ENCODE measurements around the gene SMAD6. TPM values are rescaled to one million over a fixed set of nuclear protein-coding genes. Genes with fewer than 3 reads are reported as not detected.
"Not testable (repeated sequence)": the region's sequence is repeated elsewhere in the genome, so short reads cannot be mapped to it uniquely, and the experiment has no call there.

The SMAD6 gene
- total and polyA plus RNA-seq, 9 of the 15 experiments (the other 6 are each of a cell fraction or from before 2014, with no cell fraction given), result 0.10 to 15.5 (median 3.7) TPM

- ChIA-PET CTCF (ENCODE audit: low intra/inter-chr PET ratio) (interaction anchor here (0.7 kb wide), 1 partner anchor 27 kb away, joined by 4 read pairs; no protein-coding TSS in a partner anchor), POLR2A (interaction anchor here (0.6 kb wide), 1 partner anchor 465 kb away, joined by 4 read pairs; no protein-coding TSS in a partner anchor)
- intact Hi-C loops (cut with micrococcal nuclease); H3K79me2 ChIP-seq (ENCODE audit: control insufficient read depth, insufficient read depth, low read length); H3K27ac ChIP-seq (ENCODE audit: extremely low read depth, low read depth, low read length); H3K4me3 ChIP-seq; H2AFZ ChIP-seq (ENCODE audit: low read depth, low read length); H4K20me1 ChIP-seq (replicated peaks; ENCODE audit: control insufficient read depth, insufficient read depth, low read length); H3K9me1 ChIP-seq (ENCODE audit: control insufficient read depth, insufficient read depth, low read length); BruUV-seq (replicated peaks); H3K4me2 ChIP-seq (ENCODE audit: insufficient read depth, low read length); H3K9ac ChIP-seq (ENCODE audit: insufficient read depth in 1 of 2, low read depth in 2 of 2, low read length in 2 of 2); DNase-seq (ENCODE audit: extremely low read depth in 1 of 4, low spot score in 3 of 4); H3K9me3 ChIP-seq (replicated peaks; ENCODE audit: control insufficient read depth, insufficient read depth, low read depth, low read length); ATAC-seq; FAIRE-seq; H3K27me3 ChIP-seq (ENCODE audit: control insufficient read depth in 2 of 2, insufficient read depth in 2 of 2, low read length in 2 of 2); in situ Hi-C loops (cut with MboI): not testable (repeated sequence)
- H3K4me1 ChIP-seq (replicated peaks in 1 of 2; ENCODE audit: control insufficient read depth in 2 of 2, insufficient read depth in 2 of 2, low read length in 2 of 2), result peaks cover 8 to 13% of the 10 kb centered on the region in 2 experiments; a peak in 4 of 5 replicates
- peaks cover 52% of the 10 kb centered on the region for H3K36me3 ChIP-seq (ENCODE audit: control insufficient read depth, insufficient read depth, low read length)
- 85% methylated on average over 5 of the region's 7 CpGs for WGBS (ENCODE audit: insufficient coverage, low coverage, missing lambda C conversion rate)
- TF ChIP-seq KDM1A (IDR thresholded peaks at IDR 0.05) (0 out of 4 replicates have a peak, but pooled peaks of 1 of the 2 experiments have one; percentile 9), ZNF146 (CRISPR knock-in tag; IDR thresholded peaks at IDR 0.05; ENCODE audit: unreplicated experiment) (peak; percentile 83)
Measured at GRCh38 chr15:66690912-66691311, 11.1 kb upstream of the SMAD6 start.

DNA sequence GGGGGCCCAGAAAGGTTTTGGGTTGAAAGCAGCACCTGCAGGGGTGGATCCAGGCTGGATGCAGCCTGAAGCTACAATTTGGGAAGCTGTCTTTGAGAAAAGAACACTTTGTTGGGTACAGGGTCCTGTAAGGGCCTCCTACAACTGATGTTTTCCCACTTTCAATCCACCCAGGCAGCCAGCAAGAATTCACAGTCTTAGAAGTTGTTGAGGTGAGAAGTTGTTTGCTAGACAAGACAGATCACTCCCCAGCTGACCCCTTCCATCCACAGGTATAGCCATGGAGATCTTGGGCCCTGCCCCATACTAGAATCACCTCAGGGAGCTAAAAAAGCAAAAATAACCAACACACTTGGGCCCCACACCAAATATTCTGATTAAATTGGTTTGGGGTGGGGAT, 10.3 kb upstream of the SMAD6 start:
- H2AFZ ChIP-seq (ENCODE audit: low read depth, low read length), result no peak overlapping the region
- no peak overlapping the region; a peak in 1 of 4 replicates for H3K9ac ChIP-seq (ENCODE audit: insufficient read depth in 1 of 2, low read depth in 2 of 2, low read length in 2 of 2)
- H3K9me3 ChIP-seq (replicated peaks; ENCODE audit: control insufficient read depth, insufficient read depth, low read depth, low read length), result no peaks in the 10 kb centered on the region
- intact Hi-C loops (cut with micrococcal nuclease), result no loop called here
- ChIA-PET POLR2A (interaction anchor here (0.6 to 1.3 kb wide), 5 partner anchors 12 to 466 kb away, joined by 3 to 7 read pairs (median 4); no protein-coding TSS in a partner anchor), CTCF (ENCODE audit: low intra/inter-chr PET ratio) (no interaction called here)
- peaks cover 44% of the 10 kb centered on the region for H3K36me3 ChIP-seq (ENCODE audit: control insufficient read depth, insufficient read depth, low read length)
- FAIRE-seq, result no peak
- H3K9me1 ChIP-seq (ENCODE audit: control insufficient read depth, insufficient read depth, low read length), result no peaks in the 10 kb centered on the region
- H3K79me2 ChIP-seq (ENCODE audit: control insufficient read depth, insufficient read depth, low read length), result peaks cover 7% of the 10 kb centered on the region; the same call in 1 of the 3 replicates
- no peaks in the 10 kb centered on the region for H4K20me1 ChIP-seq (replicated peaks; ENCODE audit: control insufficient read depth, insufficient read depth, low read length)
- no peak overlapping the region for H3K27ac ChIP-seq (ENCODE audit: extremely low read depth, low read depth, low read length)
- no peaks in the 10 kb centered on the region for H3K27me3 ChIP-seq (ENCODE audit: control insufficient read depth in 2 of 2, insufficient read depth in 2 of 2, low read length in 2 of 2)
- no peak overlapping the region for H3K4me2 ChIP-seq (ENCODE audit: insufficient read depth, low read length)
- no peak overlapping the region for H3K4me3 ChIP-seq
- H3K4me1 ChIP-seq (replicated peaks in 1 of 2; ENCODE audit: control insufficient read depth in 2 of 2, insufficient read depth in 2 of 2, low read length in 2 of 2), result peaks cover 8 to 13% of the 10 kb centered on the region in 2 experiments; a peak in 4 of 5 replicates
- ATAC-seq, result no peak
- DNase-seq (ENCODE audit: extremely low read depth in 1 of 4, low spot score in 3 of 4), result no peak
- in situ Hi-C loops (cut with MboI), result no loop called here
- BruUV-seq (replicated peaks), result no TSS peak
- TF ChIP-seq ETS1 (conservative IDR thresholded peaks at IDR 0.05; ENCODE audit: control insufficient read depth, low read depth, low read length) (no peak), HOXB6 (CRISPR knock-in tag; IDR thresholded peaks at IDR 0.05; ENCODE audit: borderline replicate concordance) (no peak), TFAM (CRISPR knock-in tag; conservative IDR thresholded peaks at IDR 0.05) (no peak), TCF7 (IDR thresholded peaks at IDR 0.05; ENCODE audit: borderline replicate concordance) (no peak), TBL1XR1 (IDR thresholded peaks at IDR 0.05; ENCODE audit: low read length in 2 of 2) (no peak), ZNF77 (CRISPR knock-in tag; IDR thresholded peaks at IDR 0.05) (no peak), ZFP91 (CRISPR knock-in tag; IDR thresholded peaks at IDR 0.05) (no peak)
- TF ChIP-seq, protein P1, sequence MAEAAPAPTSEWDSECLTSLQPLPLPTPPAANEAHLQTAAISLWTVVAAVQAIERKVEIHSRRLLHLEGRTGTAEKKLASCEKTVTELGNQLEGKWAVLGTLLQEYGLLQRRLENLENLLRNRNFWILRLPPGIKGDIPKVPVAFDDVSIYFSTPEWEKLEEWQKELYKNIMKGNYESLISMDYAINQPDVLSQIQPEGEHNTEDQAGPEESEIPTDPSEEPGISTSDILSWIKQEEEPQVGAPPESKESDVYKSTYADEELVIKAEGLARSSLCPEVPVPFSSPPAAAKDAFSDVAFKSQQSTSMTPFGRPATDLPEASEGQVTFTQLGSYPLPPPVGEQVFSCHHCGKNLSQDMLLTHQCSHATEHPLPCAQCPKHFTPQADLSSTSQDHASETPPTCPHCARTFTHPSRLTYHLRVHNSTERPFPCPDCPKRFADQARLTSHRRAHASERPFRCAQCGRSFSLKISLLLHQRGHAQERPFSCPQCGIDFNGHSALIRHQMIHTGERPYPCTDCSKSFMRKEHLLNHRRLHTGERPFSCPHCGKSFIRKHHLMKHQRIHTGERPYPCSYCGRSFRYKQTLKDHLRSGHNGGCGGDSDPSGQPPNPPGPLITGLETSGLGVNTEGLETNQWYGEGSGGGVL (CRISPR knock-in tag; IDR thresholded peaks at IDR 0.05), result no peak

Measured in K562 (cell line).